ENCODE measurements around the gene PRKAR1B.
"Not testable (repeated sequence)": the region's sequence is repeated elsewhere in the genome, so short reads cannot be mapped to it uniquely, and the experiment has no call there.

PRKAR1B gene

GRCh38 chr7:756928-757560 is 30.0 kb upstream of the PRKAR1B start:
- DNase-seq (ENCODE audit: low read depth), result no peak

- DNase-seq (ENCODE audit: low read depth), result no peak
These were observed 29.3 kb upstream of the PRKAR1B start for GRCh38 chr7:756231-756927.

GRCh38 chr7:755413-755805 is 28.3 kb upstream of the PRKAR1B start:
- DNase-seq (ENCODE audit: low read depth), result no peak

GRCh38 chr7:754531-755412 is 27.7 kb upstream of the PRKAR1B start:
- no peak for DNase-seq (ENCODE audit: low read depth)

- DNase-seq (ENCODE audit: low read depth), result no peak
These were observed 26.1 kb upstream of the PRKAR1B start for GRCh38 chr7:753190-753589.

DNA sequence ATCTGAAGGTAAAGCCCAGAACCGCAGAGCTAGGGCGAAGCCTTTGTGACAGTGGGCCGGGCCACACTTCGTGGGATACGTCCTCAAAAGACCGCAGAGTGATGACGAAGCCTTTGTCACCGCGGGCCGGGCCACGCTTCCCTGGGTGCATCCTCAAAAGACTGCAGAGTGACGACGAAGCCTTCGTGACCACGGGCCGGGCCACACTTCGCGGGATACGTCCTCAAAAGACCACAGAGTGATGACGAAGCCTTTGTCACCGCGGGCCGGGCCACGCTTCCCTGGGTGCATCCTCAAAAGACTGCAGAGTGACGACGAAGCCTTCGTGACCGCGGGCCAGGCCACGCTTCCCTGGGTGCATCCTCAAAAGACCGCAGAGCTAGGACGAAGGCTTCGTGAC is 25.2 kb upstream of the PRKAR1B start:
- not testable (repeated sequence) for DNase-seq (ENCODE audit: low read depth)

DNA sequence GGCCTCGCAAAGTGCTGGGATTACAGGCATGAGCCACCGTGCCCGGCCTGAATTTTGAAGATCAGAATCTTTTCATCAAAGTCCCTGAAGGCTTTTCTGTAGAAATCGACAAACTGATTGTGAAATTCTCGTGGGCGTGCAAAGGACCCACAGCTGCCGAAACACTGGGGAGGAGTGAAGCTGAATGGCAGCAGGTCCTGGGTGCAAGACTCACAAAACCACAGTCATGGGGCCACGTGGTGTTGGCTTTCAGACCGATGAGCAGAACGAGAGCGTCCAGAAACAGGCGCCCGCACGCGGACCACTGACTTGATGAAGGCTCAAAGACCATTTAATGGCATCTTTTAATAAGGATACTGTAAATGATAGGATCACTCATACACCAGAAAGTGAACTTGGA is 24.7 kb upstream of the PRKAR1B start:
- DNase-seq (ENCODE audit: low read depth), result no peak

- no peak for DNase-seq (ENCODE audit: low read depth)
These were observed 23.2 kb upstream of the PRKAR1B start for GRCh38 chr7:750111-750905.

GRCh38 chr7:749140-749551 is 22.1 kb upstream of the PRKAR1B start:
- no peak for DNase-seq (ENCODE audit: low read depth)

DNA sequence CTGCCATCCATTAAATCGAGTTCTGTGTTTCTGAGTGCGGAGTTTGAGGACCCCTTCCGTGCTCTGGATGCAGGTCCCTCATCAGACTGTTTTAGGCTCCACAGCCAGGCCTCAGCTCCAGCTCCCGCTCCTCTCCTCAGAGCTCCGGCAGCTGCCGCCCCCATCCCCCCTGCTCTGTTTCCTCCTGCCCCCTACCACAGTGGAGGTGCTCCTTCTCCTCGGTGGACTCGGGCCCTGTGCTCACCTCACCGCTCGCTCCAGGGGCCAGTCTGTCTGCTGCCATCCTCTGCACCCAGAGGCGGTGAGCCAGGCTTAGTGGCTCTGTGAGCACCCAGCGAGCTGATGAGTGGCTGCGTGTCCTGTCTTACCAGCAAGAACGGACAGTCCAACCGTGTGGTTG is 21.4 kb upstream of the PRKAR1B start:
- no peak for DNase-seq (ENCODE audit: low read depth)

GRCh38 chr7:747186-747585 is 20.1 kb upstream of the PRKAR1B start:
- DNase-seq (ENCODE audit: low read depth), result no peak

GRCh38 chr7:746155-747061 is 19.3 kb upstream of the PRKAR1B start:
- no peak for DNase-seq (ENCODE audit: low read depth)

GRCh38 chr7:745431-746154 is 18.5 kb upstream of the PRKAR1B start:
- DNase-seq (ENCODE audit: low read depth), result no peak

GRCh38 chr7:744854-745430 is 17.9 kb upstream of the PRKAR1B start:
- DNase-seq (ENCODE audit: low read depth), result no peak

DNA sequence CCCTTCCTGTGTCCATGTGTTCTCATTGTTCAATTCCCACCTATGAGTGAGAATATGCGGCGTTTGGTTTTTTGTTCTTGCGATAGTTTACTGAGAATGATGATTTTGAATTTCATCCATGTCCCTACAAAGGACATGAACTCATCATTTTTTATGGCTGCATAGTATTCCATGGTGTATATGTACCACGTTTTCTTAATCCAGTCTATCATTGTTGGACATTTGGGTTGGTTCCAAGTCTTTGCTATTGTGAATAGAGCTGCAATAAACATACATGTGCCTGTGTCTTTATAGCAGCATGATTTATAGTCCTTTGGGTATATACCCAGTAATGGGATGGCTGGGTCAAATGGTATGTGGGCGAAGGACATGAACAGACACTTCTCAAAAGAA is 17.0 kb upstream of the PRKAR1B start:
- DNase-seq (ENCODE audit: low read depth), result not testable (repeated sequence)

DNA sequence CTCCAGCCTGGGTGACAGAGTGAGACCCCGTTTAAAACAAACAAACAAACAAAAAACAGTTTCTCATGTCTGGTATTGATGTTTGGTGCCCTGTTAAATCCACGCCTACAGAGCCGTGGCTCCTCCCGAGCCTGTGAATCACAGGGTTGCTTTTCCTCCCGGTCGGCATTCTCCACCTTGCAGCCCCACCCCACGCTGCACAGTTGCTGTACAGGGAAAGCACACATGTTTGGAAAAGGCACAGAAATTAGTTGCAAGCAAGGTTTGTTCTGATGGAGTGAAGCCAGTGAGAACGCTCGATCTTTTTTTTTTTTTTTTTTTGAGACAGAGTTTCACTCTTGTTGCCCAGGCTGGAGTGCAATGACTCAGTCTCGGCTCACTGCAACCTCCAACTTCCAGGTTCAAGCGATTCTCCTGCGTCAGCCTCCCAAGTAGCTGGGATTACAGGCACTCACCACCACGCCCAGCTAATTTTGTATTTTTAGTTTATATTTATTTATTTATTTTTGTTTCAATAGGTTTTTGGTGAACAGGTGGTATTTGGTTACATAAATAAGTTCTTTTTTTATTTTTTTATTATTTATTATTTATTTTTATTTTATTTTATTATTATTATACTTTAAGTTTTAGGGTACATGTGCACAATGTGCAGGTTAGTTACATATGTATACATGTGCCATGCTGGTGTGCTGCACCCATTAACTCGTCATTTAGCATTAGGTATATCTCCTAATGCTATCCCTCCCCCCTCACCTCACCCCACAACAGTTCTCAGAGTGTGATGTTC is 16.5 kb upstream of the PRKAR1B start:
- DNase-seq (ENCODE audit: low read depth), result not testable (repeated sequence)

DNA sequence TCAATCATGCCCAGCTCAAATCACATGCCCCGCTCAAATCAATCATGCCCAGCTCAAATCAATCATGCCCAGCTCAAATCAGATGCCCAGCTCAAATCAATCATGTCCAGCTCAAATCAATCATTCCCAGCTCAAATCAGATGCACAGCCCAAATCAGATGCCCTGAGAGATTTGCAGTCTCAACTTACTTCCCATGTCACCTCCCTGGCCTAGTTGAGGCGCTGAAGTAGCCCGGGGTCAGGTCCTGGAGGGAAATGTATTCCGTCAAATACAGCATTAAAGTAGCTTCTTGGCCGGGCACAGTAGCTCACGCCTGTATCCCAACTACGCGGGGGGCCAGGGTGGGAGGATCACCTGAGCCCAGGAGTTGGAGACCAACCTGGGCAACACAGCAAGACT is 15.7 kb upstream of the PRKAR1B start:
- no peak for DNase-seq (ENCODE audit: low read depth)

DNA sequence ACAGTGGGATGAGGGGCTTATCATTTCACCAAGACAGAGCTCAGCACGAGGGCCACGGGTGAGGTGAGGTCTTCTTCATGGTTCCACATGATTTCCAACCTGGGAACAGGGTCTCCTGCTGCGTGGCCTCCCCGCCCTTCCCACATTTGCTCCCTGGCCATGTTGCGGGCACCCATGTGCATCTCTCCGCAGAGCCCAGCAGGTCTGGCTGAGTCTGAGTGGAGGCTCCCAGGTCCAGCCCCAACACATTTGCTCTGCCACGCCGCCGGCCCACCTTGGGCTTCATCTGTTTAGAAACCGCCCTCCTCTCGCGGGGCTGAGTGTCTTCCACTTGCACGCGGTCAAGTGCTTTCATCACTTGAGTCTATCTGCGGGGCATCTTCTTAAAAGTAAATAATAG is 14.8 kb upstream of the PRKAR1B start:
- no peak for DNase-seq (ENCODE audit: low read depth)

- no peak for DNase-seq (ENCODE audit: low read depth)
These were observed 14.2 kb upstream of the PRKAR1B start for GRCh38 chr7:741191-741671.

Measured in T-helper 22 cell (primary cell).